Keratinocyte (primary cell): ENCODE results near the gene TMEM245. TPM values are rescaled to one million over a fixed set of nuclear protein-coding genes. Genes with fewer than 3 reads are reported as not detected.

Experiments used
- DNase-seq: peaks from one replicate; pipeline ENCODE4 v3.0.0-alpha.2; 2011; ENCODE audit warnings: low read depth, missing footprints, low spot score
- FAIRE-seq: peaks from 2 replicates; lab custom pipeline; 2011; peaks lifted over from hg19 to GRCh38; lab: Jason Lieb, UNC
- H2AFZ ChIP-seq: 2 replicates; pipeline ENCODE4 v1.6.0; 2012; ENCODE audit warnings: low read length, control low read depth, inconsistent platforms; ENCODE audit not compliant: control insufficient read depth
- H3K27ac ChIP-seq: 2 replicates; pipeline ENCODE4 v1.5.1; 2011; ENCODE audit warnings: low read length; ENCODE audit not compliant: control insufficient read depth, insufficient read depth
- H3K27me3 ChIP-seq: 3 replicates; pipeline ENCODE4 v1.6.0; 2011; ENCODE audit warnings: low read length; ENCODE audit not compliant: control insufficient read depth, insufficient read depth; ENCODE audit errors: extremely low read depth
- H3K36me3 ChIP-seq, 2 experiments: 2 replicates in 1 of 2; 3 replicates in 1 of 2; pipeline ENCODE4 v1.5.1; 2011; ENCODE audit warnings: low read length in 2 of 2, mild to moderate bottlenecking in 1 of 2; ENCODE audit not compliant: control insufficient read depth in 2 of 2, insufficient read depth in 2 of 2; ENCODE audit errors: extremely low read depth in 1 of 2
- H3K4me1 ChIP-seq: 3 replicates; pipeline ENCODE4 v1.5.1; 2011; ENCODE audit warnings: low read length; ENCODE audit not compliant: control insufficient read depth, insufficient read depth; ENCODE audit errors: extremely low read depth
- H3K4me2 ChIP-seq: 3 replicates; pipeline ENCODE4 v1.6.0; 2011; ENCODE audit warnings: low read depth, low read length; ENCODE audit not compliant: control insufficient read depth, insufficient read depth; ENCODE audit errors: extremely low read depth
- H3K4me3 ChIP-seq, 3 experiments: fragments of 200-600 bp in 1 of 3; sonication (generic) in 1 of 3; 2 replicates in 2 of 3; 3 replicates in 1 of 3; pipeline ENCODE4 v1.5.1; 2011 to 2016; ENCODE audit warnings: low read length in 3 of 3, mild to moderate bottlenecking in 3 of 3, control low read depth in 2 of 3, inconsistent platforms in 1 of 3, low read depth in 1 of 3, mixed read lengths in 1 of 3, mixed run types in 1 of 3, moderate library complexity in 1 of 3; ENCODE audit not compliant: control insufficient read depth in 2 of 3, insufficient read depth in 2 of 3; ENCODE audit errors: extremely low read depth in 1 of 3
- H3K79me2 ChIP-seq: 2 replicates; pipeline ENCODE4 v1.6.0; 2012; ENCODE audit warnings: low read length; ENCODE audit not compliant: control insufficient read depth, insufficient read depth
- H3K9ac ChIP-seq: 3 replicates; pipeline ENCODE4 v1.6.0; 2011; ENCODE audit warnings: low read length; ENCODE audit not compliant: control insufficient read depth, insufficient read depth; ENCODE audit errors: extremely low read depth
- H3K9me1 ChIP-seq: 3 replicates; pipeline ENCODE4 v1.6.0; 2011; ENCODE audit warnings: low read length; ENCODE audit not compliant: control insufficient read depth, insufficient read depth; ENCODE audit errors: extremely low read depth
- H3K9me3 ChIP-seq: 2 replicates; pipeline ENCODE4 v1.5.1; 2012; ENCODE audit warnings: low read depth, low read length; ENCODE audit not compliant: control insufficient read depth
- H4K20me1 ChIP-seq: 3 replicates; pipeline ENCODE4 v1.6.0; 2011; ENCODE audit warnings: low read length; ENCODE audit not compliant: control insufficient read depth, insufficient read depth; ENCODE audit errors: extremely low read depth
- EZH2 ChIP-seq: IDR thresholded peaks from one replicate; pipeline ENCODE4 v1.6.1; 2012; ENCODE audit warnings: inconsistent platforms, mild to moderate bottlenecking, low read length, moderate library complexity
- dilution Hi-C: fragments of 300-500 bp; cut with MboI; formaldehyde crosslinking; loops from one replicate; pipeline ENCODE4 v1.7.0; 2020; ENCODE audit warnings: low sequenced_read_pairs; ENCODE audit not compliant: extremely low pct_ligation_motif_present
- polyA plus RNA-seq, 5 experiments: library from polyadenylated mRNA; depleted of rRNA in 3 of 5; stranded (reverse) in 3 of 5; stranded (forward) in 1 of 5; unstranded in 1 of 5; fragments of >200 nt; gene quantifications; 1 replicate in 1 of 5; 2 replicates in 3 of 5; 3 replicates in 1 of 5; pipeline versions ENCODE4 v1.2.1 to v1.2.3, GENCODE V29; 2011 to 2012; ENCODE audit warnings: missing spikeins in 2 of 5, low read depth in 1 of 5, low replicate concordance in 1 of 5
- TF ChIP-seq, protein P1 (sequence below), 3 experiments: IDR thresholded peaks in 1 of 3; conservative IDR thresholded peaks in 1 of 3; optimal IDR thresholded peaks in 1 of 3; 2 replicates in 2 of 3; 3 replicates in 1 of 3; pipeline versions ENCODE3 to v1.5.1; 2011; ENCODE audit warnings: low read length in 3 of 3, mild to moderate bottlenecking in 3 of 3, moderate library complexity in 2 of 3, control low read depth in 1 of 3, inconsistent platforms in 1 of 3; ENCODE audit not compliant: insufficient read depth in 2 of 3; ENCODE audit errors: extremely low read depth in 1 of 3

TMEM245 gene
- polyA plus RNA-seq, 1 donor (not counting 4 experiments of a cell fraction or from before 2014, with no cell fraction given) = 40.0 TPM

DNA sequence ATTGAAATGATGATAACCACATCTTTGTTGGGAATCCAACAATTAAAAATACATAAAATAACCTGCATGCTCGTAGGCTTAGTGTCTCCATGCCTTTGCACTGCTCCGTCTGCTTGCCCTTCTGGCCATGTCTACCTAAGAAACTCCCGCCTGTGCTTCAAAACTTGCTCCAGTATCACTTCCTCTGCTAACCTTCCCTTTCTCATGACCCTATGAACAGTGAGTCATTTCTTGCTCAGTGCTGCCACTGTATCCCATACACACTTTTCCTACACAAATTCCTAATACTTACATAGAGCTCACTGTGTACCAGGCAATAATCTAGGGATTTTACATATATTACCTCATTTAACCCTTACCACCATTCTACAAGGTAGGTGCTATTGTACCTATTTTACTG, 33.5 kb downstream of the TMEM245 start:
- H4K20me1 ChIP-seq = no peaks in the 10 kb centered on the region
- no peak overlapping the region for H2AFZ ChIP-seq
- FAIRE-seq = peak; percentile 9
- H3K27ac ChIP-seq = no peak overlapping the region
- H3K4me1 ChIP-seq = peaks cover 5% of the 10 kb centered on the region
- no peak overlapping the region for H3K9ac ChIP-seq
- no peak for TF ChIP-seq EZH2
- TF ChIP-seq, protein P1, sequence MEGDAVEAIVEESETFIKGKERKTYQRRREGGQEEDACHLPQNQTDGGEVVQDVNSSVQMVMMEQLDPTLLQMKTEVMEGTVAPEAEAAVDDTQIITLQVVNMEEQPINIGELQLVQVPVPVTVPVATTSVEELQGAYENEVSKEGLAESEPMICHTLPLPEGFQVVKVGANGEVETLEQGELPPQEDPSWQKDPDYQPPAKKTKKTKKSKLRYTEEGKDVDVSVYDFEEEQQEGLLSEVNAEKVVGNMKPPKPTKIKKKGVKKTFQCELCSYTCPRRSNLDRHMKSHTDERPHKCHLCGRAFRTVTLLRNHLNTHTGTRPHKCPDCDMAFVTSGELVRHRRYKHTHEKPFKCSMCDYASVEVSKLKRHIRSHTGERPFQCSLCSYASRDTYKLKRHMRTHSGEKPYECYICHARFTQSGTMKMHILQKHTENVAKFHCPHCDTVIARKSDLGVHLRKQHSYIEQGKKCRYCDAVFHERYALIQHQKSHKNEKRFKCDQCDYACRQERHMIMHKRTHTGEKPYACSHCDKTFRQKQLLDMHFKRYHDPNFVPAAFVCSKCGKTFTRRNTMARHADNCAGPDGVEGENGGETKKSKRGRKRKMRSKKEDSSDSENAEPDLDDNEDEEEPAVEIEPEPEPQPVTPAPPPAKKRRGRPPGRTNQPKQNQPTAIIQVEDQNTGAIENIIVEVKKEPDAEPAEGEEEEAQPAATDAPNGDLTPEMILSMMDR (optimal IDR thresholded peaks at IDR 0.05 in 1 of 3, IDR thresholded peaks at IDR 0.05 in 1 of 3, conservative IDR thresholded peaks at IDR 0.05 in 1 of 3; ENCODE audit: extremely low read depth in 1 of 3, insufficient read depth in 2 of 3, low read length in 3 of 3) = peak in 2 of 3 experiments; percentile 4 to 16
- H3K4me3 ChIP-seq = no peak overlapping the region
- no peak for DNase-seq
- H3K79me2 ChIP-seq = peaks cover 5% of the 10 kb centered on the region
- H3K9me3 ChIP-seq = no peaks in the 10 kb centered on the region
- H3K27me3 ChIP-seq = no peaks in the 10 kb centered on the region
- dilution Hi-C loops = no loop called here
- H3K9me1 ChIP-seq = no peaks in the 10 kb centered on the region
- H3K4me2 ChIP-seq = no peak overlapping the region
- peaks cover 2 to 21% of the 10 kb centered on the region in 2 experiments for H3K36me3 ChIP-seq

DNA sequence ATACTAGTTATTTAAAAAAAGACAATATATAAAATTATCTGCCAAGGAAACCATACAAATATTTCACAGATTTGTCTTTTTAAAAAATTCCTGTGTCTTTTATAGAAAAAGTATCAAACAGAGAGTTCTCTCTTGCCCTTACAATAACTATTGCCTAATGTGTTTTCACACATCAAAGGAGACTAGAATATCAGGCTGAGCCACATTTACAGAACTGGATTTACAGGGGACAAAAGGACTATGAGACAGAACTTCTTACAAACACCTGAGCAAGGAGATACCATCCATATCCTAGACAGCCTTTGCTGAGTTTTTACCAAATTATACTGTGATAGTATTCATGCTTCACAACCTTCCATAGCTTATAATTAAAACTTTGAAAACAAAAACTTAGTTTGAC, 34.2 kb downstream of the TMEM245 start:
- no peaks in the 10 kb centered on the region for H3K9me3 ChIP-seq
- H3K9me1 ChIP-seq = no peaks in the 10 kb centered on the region
- no peak overlapping the region for H3K4me3 ChIP-seq
- peaks cover 3% of the 10 kb centered on the region for H3K79me2 ChIP-seq
- H3K27me3 ChIP-seq = no peaks in the 10 kb centered on the region
- peaks cover 5% of the 10 kb centered on the region for H3K4me1 ChIP-seq
- DNase-seq (no peak), FAIRE-seq (no peak)
- H4K20me1 ChIP-seq = no peaks in the 10 kb centered on the region
- H3K36me3 ChIP-seq = peaks cover 0 to 14% of the 10 kb centered on the region in 2 experiments
- no peak overlapping the region for H3K4me2 ChIP-seq
- dilution Hi-C loops = no loop called here
- H2AFZ ChIP-seq = no peak overlapping the region
- H3K9ac ChIP-seq = no peak overlapping the region
- no peak overlapping the region for H3K27ac ChIP-seq
- TF ChIP-seq EZH2 = no peak
- TF ChIP-seq, protein P1 (optimal IDR thresholded peaks at IDR 0.05 in 1 of 3, IDR thresholded peaks at IDR 0.05 in 1 of 3, conservative IDR thresholded peaks at IDR 0.05 in 1 of 3; ENCODE audit: extremely low read depth in 1 of 3, insufficient read depth in 2 of 3, low read length in 3 of 3) = no peak
